Type B pancreatic cell (in vitro differentiated cells): ENCODE data around the gene ZBTB2. TPM values are rescaled to one million over a fixed set of nuclear protein-coding genes. Genes with fewer than 3 reads are reported as not detected.

Experiments
- DNase-seq: peaks from one replicate; pipeline ENCODE4 v3.0.0; 2021; ENCODE audit warnings: mixed read lengths; ENCODE audit not compliant: unreplicated experiment; ENCODE audit errors: extremely low spot score
- H3K27ac Mint-ChIP-seq: 2 replicates; pipeline ENCODE4 v1.8.0; 2021; ENCODE audit warnings: mild to moderate bottlenecking, mixed read lengths
- H3K27me3 Mint-ChIP-seq: 2 replicates; pipeline ENCODE4 v1.8.0; 2021; ENCODE audit warnings: mixed read lengths
- H3K36me3 Mint-ChIP-seq: 2 replicates; pipeline ENCODE4 v1.8.0; 2021; ENCODE audit warnings: mixed read lengths
- H3K4me1 Mint-ChIP-seq: one replicate; pipeline ENCODE4 v1.8.0; 2021; ENCODE audit warnings: mixed read lengths; ENCODE audit not compliant: unreplicated experiment
- H3K4me3 Mint-ChIP-seq: 2 replicates; pipeline ENCODE4 v1.8.0; 2021; ENCODE audit warnings: mild to moderate bottlenecking, mixed read lengths
- H3K9me3 Mint-ChIP-seq: 2 replicates; pipeline ENCODE4 v1.8.0; 2021; ENCODE audit warnings: mixed read lengths
- CTCF ChIP-seq: fragments of 200-600 bp; sonication (generic); conservative IDR thresholded peaks from 2 replicates; pipeline ENCODE4 v1.5.0; 2021; ENCODE audit warnings: antibody characterized with exemption, mild to moderate bottlenecking
- long read RNA-seq: library from polyadenylated mRNA; unstranded; transcript quantifications from one replicate; pipeline ENCODE4 v2.0.0, GENCODE V29; 2020
- total RNA-seq: library from RNA; stranded (reverse); gene quantifications from 2 replicates; pipeline ENCODE4 v1.2.1, GENCODE V29; 2021; ENCODE audit warnings: low replicate concordance

Gene ZBTB2, protein sequence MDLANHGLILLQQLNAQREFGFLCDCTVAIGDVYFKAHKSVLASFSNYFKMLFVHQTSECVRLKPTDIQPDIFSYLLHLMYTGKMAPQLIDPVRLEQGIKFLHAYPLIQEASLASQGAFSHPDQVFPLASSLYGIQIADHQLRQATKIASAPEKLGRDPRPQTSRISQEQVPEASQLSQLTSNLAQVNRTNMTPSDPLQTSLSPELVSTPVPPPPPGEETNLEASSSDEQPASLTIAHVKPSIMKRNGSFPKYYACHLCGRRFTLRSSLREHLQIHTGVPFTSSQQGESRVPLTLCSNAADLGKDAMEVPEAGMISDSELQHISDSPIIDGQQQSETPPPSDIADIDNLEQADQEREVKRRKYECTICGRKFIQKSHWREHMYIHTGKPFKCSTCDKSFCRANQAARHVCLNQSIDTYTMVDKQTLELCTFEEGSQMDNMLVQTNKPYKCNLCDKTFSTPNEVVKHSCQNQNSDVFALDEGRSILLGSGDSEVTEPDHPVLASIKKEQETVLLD
- 13.5 and 14.8 TPM in 2 replicates for total RNA-seq
- long read RNA-seq, transcript ZBTB2-201 (3 exons, 3,090 nt), result major isoform, 7 of 19 reads
- long read RNA-seq, partial matches to known transcripts, result 0 of 19 reads
- long read RNA-seq, other reads (novel, unspliced or antisense), result 12 of 19 reads

- H3K4me3 Mint-ChIP-seq, result peak within 1 kb of the TSS; percentile 98
- no peaks in the 10 kb centered on the region for H3K9me3 Mint-ChIP-seq
- H3K36me3 Mint-ChIP-seq, result peaks cover 17% of the 10 kb centered on the region
- no peak for TF ChIP-seq CTCF
- peak; percentile 78 for DNase-seq
- no peaks in the 10 kb centered on the region for H3K27me3 Mint-ChIP-seq
- H3K27ac Mint-ChIP-seq, result peak within 1 kb of the TSS; percentile 98
- peaks cover 38% of the 10 kb centered on the region for H3K4me1 Mint-ChIP-seq
Observed at GRCh38 chr6:151391471-151392413, at the start of gene ZBTB2. Gene ZBTB2, minus strand, starts transcription at chr6:151391559. Its CDS starts 17,922 bp downstream, at chr6:151373637.

DNA sequence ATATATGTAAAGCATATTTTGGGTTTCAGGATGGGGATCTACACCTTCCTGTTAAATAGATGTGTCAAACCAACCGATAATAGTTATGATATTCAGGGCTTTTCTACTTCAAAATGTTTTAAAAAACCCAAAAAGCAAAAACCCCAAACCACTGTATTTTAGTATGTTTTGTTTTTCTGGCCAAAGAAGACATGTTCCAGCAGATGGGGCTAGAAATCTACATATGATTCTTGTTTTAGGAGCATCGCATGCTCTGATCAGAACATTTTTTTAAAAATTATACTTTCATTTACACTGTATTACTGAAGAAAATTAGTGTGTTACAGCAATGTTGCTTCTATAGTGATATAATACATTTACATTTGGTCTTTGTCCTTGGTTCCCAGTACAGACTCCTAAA, 49.6 kb upstream of the ZBTB2 start:
- Mint-ChIP-seq H3K4me1 (peaks cover 31% of the 10 kb centered on the region), H3K36me3 (peaks cover 19% of the 10 kb centered on the region), H3K4me3 (no peak overlapping the region)

DNA sequence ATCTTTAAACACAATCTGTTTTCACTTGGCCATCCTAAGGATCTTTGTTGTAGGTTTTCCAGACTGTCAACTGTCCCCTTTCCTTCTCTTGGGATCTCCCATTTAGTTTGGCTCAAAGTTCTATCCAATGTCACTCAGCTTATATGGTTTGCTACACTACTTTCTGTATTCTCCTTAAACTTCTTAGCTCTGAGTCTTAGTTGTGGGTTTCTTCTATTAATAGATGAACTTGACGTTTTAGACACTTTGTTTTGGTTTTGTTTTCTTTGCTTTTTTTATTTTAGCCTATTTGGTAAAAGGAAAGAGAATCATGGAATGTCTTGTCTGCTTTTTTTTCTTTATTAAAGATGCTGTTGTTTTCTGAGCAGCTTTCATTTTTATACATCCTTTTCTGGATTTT, 49.1 kb upstream of the ZBTB2 start:
- no peak overlapping the region for H3K4me3 Mint-ChIP-seq
- peaks cover 19% of the 10 kb centered on the region for H3K36me3 Mint-ChIP-seq
- H3K4me1 Mint-ChIP-seq, result peaks cover 31% of the 10 kb centered on the region
- TF ChIP-seq CTCF, result no peak
- H3K27me3 Mint-ChIP-seq, result no peaks in the 10 kb centered on the region
- no peaks in the 10 kb centered on the region for H3K9me3 Mint-ChIP-seq
- no peak for DNase-seq
- H3K27ac Mint-ChIP-seq, result peak overlapping the region; percentile 55

More for the DNA sequence above, 49.6 kb upstream of the ZBTB2 start:
- peak overlapping the region; percentile 55 for H3K27ac Mint-ChIP-seq
- no peak for DNase-seq
- no peaks in the 10 kb centered on the region for H3K27me3 Mint-ChIP-seq
- peak; percentile 45 for TF ChIP-seq CTCF
- no peaks in the 10 kb centered on the region for H3K9me3 Mint-ChIP-seq

DNA sequence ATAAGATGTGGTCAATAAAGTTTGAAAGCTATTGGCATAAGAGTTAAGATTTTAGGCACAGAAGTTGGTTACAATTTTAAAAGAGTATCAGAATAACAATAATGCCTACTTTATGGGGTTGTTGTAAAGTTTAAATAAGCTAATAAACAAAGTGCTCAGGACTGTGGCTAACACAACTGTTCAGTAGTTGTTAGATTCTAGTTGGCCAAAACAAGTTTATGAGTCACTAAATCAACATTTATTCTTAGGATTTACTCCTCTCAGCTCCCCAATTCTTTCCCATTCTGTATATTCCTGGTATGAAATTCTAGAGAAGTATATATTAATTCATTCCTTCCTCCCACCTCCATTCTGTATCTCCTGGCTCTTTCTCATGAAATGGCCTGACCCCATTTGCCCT, 46.0 kb upstream of the ZBTB2 start:
- no peak for DNase-seq
- Mint-ChIP-seq H3K27me3 (no peaks in the 10 kb centered on the region), H3K4me3 (no peak overlapping the region), H3K27ac (no peak overlapping the region), H3K36me3 (peaks cover 15% of the 10 kb centered on the region), H3K9me3 (no peaks in the 10 kb centered on the region), H3K4me1 (peaks cover 34% of the 10 kb centered on the region)
- no peak for TF ChIP-seq CTCF

GRCh38 chr6:151436802-151437201, 45.4 kb upstream of the ZBTB2 start:
- Mint-ChIP-seq H3K9me3 (no peaks in the 10 kb centered on the region), H3K27ac (no peak overlapping the region), H3K4me3 (no peak overlapping the region), H3K36me3 (peaks cover 15% of the 10 kb centered on the region), H3K27me3 (no peaks in the 10 kb centered on the region), H3K4me1 (peaks cover 32% of the 10 kb centered on the region)
- no peak for TF ChIP-seq CTCF
- no peak for DNase-seq
